ENCODE data around the gene PTGFR. TPM values are rescaled to one million over a fixed set of nuclear protein-coding genes. Genes with fewer than 3 reads are reported as not detected.

The PTGFR gene
- total RNA-seq, 2 donors from 2014 or later = 0.35 to 1.1 TPM

- Histone ChIP-seq H3K9ac (ENCODE audit: low read depth in 2 of 2, low read length in 2 of 2) (no peak overlapping the region), H3K9me3 (no peaks in the 10 kb centered on the region), H3K4me1 (no peaks in the 10 kb centered on the region), H3K27ac (no peak overlapping the region), H3K27me3 (no peaks in the 10 kb centered on the region), H3K4me3 (no peak overlapping the region), H3K36me3 (no peaks in the 10 kb centered on the region)
- no peak for DNase-seq
- intact Hi-C loops (cut with DNase I) = no loop called here
- no peak for TF ChIP-seq CTCF (IDR thresholded peaks at IDR 0.05)
These were observed 22.3 kb upstream of the PTGFR start for GRCh38 chr1:78468521-78468920.

- DNase-seq = no peak
- Histone ChIP-seq H3K4me3 (no peak overlapping the region), H3K36me3 (no peaks in the 10 kb centered on the region), H3K9me3 (no peaks in the 10 kb centered on the region), H3K4me1 (no peaks in the 10 kb centered on the region), H3K9ac (ENCODE audit: low read depth in 2 of 2, low read length in 2 of 2) (no peak overlapping the region), H3K27me3 (no peaks in the 10 kb centered on the region), H3K27ac (no peak overlapping the region)
- TF ChIP-seq CTCF (IDR thresholded peaks at IDR 0.05) = no peak
- intact Hi-C loops (cut with DNase I) = no loop called here
These were observed 21.2 kb upstream of the PTGFR start for GRCh38 chr1:78469576-78469975.

GRCh38 chr1:78471890-78472620, 18.7 kb upstream of the PTGFR start:
- no peak for TF ChIP-seq CTCF (IDR thresholded peaks at IDR 0.05)
- Histone ChIP-seq H3K27ac (no peak overlapping the region), H3K9me3 (no peaks in the 10 kb centered on the region), H3K27me3 (no peaks in the 10 kb centered on the region), H3K4me1 (no peaks in the 10 kb centered on the region), H3K4me3 (no peak overlapping the region), H3K9ac (ENCODE audit: low read depth in 2 of 2, low read length in 2 of 2) (no peak overlapping the region), H3K36me3 (no peaks in the 10 kb centered on the region)
- intact Hi-C loops (cut with DNase I) = no loop called here
- DNase-seq = no peak

GRCh38 chr1:78472851-78473496, 17.8 kb upstream of the PTGFR start:
- intact Hi-C loops (cut with DNase I) = no loop called here
- Histone ChIP-seq H3K4me1 (no peaks in the 10 kb centered on the region), H3K36me3 (no peaks in the 10 kb centered on the region), H3K4me3 (no peak overlapping the region), H3K9me3 (no peaks in the 10 kb centered on the region), H3K27me3 (no peaks in the 10 kb centered on the region), H3K27ac (no peak overlapping the region), H3K9ac (ENCODE audit: low read depth in 2 of 2, low read length in 2 of 2) (no peak overlapping the region)
- no peak for TF ChIP-seq CTCF (IDR thresholded peaks at IDR 0.05)
- no peak for DNase-seq

- H3K4me3 ChIP-seq = no peak overlapping the region
- H3K36me3 ChIP-seq = no peaks in the 10 kb centered on the region
- no peak for DNase-seq
- H3K9me3 ChIP-seq = no peaks in the 10 kb centered on the region
- no peaks in the 10 kb centered on the region for H3K4me1 ChIP-seq
- no peak overlapping the region for H3K27ac ChIP-seq
- no peaks in the 10 kb centered on the region for H3K27me3 ChIP-seq
- H3K9ac ChIP-seq (ENCODE audit: low read depth in 2 of 2, low read length in 2 of 2) = no peak overlapping the region
- intact Hi-C loops (cut with DNase I) = no loop called here
- TF ChIP-seq CTCF (IDR thresholded peaks at IDR 0.05) = no peak
These were observed 16.7 kb upstream of the PTGFR start for GRCh38 chr1:78474092-78474491.
